Measurements from ENCODE around the gene MZF1.
A peak's percentile ranks its signal among the peaks of the same experiment; 100 is the strongest.

GRCh38 chr19:58554494-58555368 lies 18.4 kb downstream of the MZF1 start, which contains the start of gene CHMP2A:
- TF ChIP-seq POLR2A (IDR thresholded peaks at IDR 0.05) (peak; percentile 21 to 60), CTCF (IDR thresholded peaks at IDR 0.05) (no peak)

Data from adrenal gland (tissue), 5 donors.